GM19238 (cell line): ENCODE measurements around the gene RPUSD3.
"Not testable (repeated sequence)": the region's sequence is repeated elsewhere in the genome, so short reads cannot be mapped to it uniquely, and the experiment has no call there.

Source experiments
- DNase-seq: peaks from one replicate; pipeline ENCODE4 v3.0.0; 2011; ENCODE audit warnings: low spot score; ENCODE audit not compliant: insufficient read length

The RPUSD3 gene

GRCh38 chr3:9866639-9867038 lies 22.8 kb upstream of the RPUSD3 start:
- DNase-seq = no peak

GRCh38 chr3:9865125-9865637 lies 21.4 kb upstream of the RPUSD3 start:
- DNase-seq = not testable (repeated sequence)

GRCh38 chr3:9864200-9864927 lies 20.6 kb upstream of the RPUSD3 start:
- no peak for DNase-seq

GRCh38 chr3:9863058-9863772 lies 19.4 kb upstream of the RPUSD3 start:
- DNase-seq = no peak

- no peak for DNase-seq
These were observed 18.7 kb upstream of the RPUSD3 start for GRCh38 chr3:9862391-9863057.

GRCh38 chr3:9861626-9862130 lies 17.9 kb upstream of the RPUSD3 start:
- no peak for DNase-seq

GRCh38 chr3:9861201-9861600 lies 17.4 kb upstream of the RPUSD3 start:
- DNase-seq = no peak

- DNase-seq = no peak
These were observed 15.8 kb upstream of the RPUSD3 start for GRCh38 chr3:9859530-9860025.

- DNase-seq = no peak
These were observed 11.8 kb upstream of the RPUSD3 start for GRCh38 chr3:9855594-9855993.

- not testable (repeated sequence) for DNase-seq
These were observed 10.6 kb upstream of the RPUSD3 start for GRCh38 chr3:9854291-9854940.

- no peak for DNase-seq
These were observed 8.7 kb upstream of the RPUSD3 start for GRCh38 chr3:9852528-9852927.

GRCh38 chr3:9851926-9852325 lies 8.1 kb upstream of the RPUSD3 start:
- DNase-seq = not testable (repeated sequence)

- not testable (repeated sequence) for DNase-seq
These were observed 7.6 kb upstream of the RPUSD3 start for GRCh38 chr3:9851383-9851782.

- not testable (repeated sequence) for DNase-seq
These were observed 5.1 kb upstream of the RPUSD3 start for GRCh38 chr3:9848860-9849259.

- not testable (repeated sequence) for DNase-seq
These were observed 4.1 kb upstream of the RPUSD3 start for GRCh38 chr3:9847870-9848269.

GRCh38 chr3:9846931-9847488 lies 3.2 kb upstream of the RPUSD3 start:
- no peak for DNase-seq

GRCh38 chr3:9846231-9846630 lies 2.4 kb upstream of the RPUSD3 start:
- no peak for DNase-seq

GRCh38 chr3:9841015-9841414 lies 2.8 kb downstream of the RPUSD3 start:
- DNase-seq = no peak

- DNase-seq = no peak
These were observed 5.0 kb downstream of the RPUSD3 start for GRCh38 chr3:9838856-9839255.

GRCh38 chr3:9837701-9838582 lies 5.9 kb downstream of the RPUSD3 start:
- DNase-seq = no peak
